ENCODE data around the gene HDGFL3. TPM values are rescaled to one million over a fixed set of nuclear protein-coding genes. Genes with fewer than 3 reads are reported as not detected.

The HDGFL3 gene
- total and polyA plus RNA-seq, 2 experiments from 2014 or later = 31.3 to 50.6 TPM

DNA sequence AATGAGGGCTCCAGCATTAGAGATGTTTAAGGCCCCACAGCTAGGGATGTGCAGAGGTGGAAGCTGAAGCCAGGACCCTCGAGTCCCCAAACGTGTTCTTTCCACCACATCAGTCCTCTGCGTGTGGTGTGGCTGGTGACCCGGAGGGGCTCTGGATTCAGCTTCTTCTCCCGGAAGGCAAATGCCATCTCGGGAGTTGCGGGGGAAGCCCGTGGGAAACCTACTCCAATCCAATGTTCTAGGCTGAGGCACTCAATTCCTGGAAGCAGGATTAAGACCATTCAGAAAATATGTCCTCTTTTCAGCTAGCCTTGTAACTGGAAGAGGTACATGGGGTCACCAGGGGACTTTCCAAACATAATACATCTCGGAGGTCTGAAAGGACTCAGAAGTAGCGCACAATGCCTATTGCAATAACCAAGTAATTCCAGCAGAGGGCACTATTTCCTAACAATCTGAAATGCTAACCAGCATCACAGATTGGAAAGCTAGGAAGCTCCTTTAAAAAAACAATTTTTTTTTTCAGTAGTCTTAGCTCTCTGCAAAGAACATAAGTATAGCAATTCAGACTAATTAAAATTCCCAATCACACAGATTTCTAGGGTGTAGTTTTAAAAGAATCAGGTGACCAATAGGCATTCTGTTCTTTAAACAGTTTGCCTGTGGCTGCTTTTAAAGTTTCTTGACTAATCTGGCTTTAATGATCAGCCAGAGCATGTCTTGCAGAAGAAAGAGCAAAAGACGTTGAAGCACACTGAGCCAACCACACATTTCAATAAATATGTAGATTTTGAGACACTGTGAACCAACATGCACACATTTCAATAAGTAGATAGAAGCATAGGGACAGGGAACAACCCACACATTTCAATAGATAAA, 40.8 kb upstream of the HDGFL3 start:
- Histone ChIP-seq H4K20me1 (ENCODE audit: insufficient read depth, poor library complexity, severe bottlenecking) (no peaks in the 10 kb centered on the region), H2AFZ (no peak overlapping the region), H3K4me3 (no peak overlapping the region), H3K9me2 (replicated peaks; ENCODE audit: insufficient read depth) (no peaks in the 10 kb centered on the region), H3K79me2 (no peaks in the 10 kb centered on the region), H3K4me2 (no peak overlapping the region), H3K27me3 (peaks cover 12% of the 10 kb centered on the region), H3K9me3 (ENCODE audit: low read depth) (no peaks in the 10 kb centered on the region), H3K4me1 (ENCODE audit: insufficient read depth) (no peaks in the 10 kb centered on the region), H3K27ac (no peak overlapping the region), H3K36me3 (replicated peaks; ENCODE audit: insufficient read depth, low read depth) (no peaks in the 10 kb centered on the region)
- WGBS (ENCODE audit: low lambda C conversion rate, missing lambda C conversion rate) = 32% methylated on average over 11 of the region's 11 CpGs
- TF ChIP-seq, protein P1, sequence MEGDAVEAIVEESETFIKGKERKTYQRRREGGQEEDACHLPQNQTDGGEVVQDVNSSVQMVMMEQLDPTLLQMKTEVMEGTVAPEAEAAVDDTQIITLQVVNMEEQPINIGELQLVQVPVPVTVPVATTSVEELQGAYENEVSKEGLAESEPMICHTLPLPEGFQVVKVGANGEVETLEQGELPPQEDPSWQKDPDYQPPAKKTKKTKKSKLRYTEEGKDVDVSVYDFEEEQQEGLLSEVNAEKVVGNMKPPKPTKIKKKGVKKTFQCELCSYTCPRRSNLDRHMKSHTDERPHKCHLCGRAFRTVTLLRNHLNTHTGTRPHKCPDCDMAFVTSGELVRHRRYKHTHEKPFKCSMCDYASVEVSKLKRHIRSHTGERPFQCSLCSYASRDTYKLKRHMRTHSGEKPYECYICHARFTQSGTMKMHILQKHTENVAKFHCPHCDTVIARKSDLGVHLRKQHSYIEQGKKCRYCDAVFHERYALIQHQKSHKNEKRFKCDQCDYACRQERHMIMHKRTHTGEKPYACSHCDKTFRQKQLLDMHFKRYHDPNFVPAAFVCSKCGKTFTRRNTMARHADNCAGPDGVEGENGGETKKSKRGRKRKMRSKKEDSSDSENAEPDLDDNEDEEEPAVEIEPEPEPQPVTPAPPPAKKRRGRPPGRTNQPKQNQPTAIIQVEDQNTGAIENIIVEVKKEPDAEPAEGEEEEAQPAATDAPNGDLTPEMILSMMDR (IDR thresholded peaks at IDR 0.05; ENCODE audit: poor library complexity) = peak; percentile 93
- no peak for TF ChIP-seq EZH2 (IDR thresholded peaks at IDR 0.05; ENCODE audit: borderline replicate concordance)
- DNase-seq (ENCODE audit: low spot score) = peak; percentile 80

DNA sequence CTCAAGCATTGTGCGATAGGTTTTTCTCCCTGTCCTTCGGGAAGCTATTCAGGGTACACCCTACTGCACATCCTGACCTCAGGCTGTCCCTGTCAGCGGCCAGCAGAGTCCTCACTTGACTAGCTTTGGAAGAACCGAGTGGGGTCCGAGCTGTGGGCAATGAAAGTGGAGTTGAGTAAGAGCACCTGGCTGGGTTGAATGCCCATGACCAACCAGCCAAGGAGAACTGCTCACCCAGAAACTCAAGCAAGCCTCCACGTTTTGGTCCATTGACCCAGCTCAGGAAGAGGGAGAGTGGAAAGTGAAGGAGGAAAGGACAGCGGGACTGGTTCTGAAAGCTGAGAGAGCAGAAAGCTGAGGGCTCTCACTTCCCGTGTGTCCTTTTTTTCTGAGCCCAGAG, 36.0 kb upstream of the HDGFL3 start:
- H2AFZ ChIP-seq = no peak overlapping the region

DNA sequence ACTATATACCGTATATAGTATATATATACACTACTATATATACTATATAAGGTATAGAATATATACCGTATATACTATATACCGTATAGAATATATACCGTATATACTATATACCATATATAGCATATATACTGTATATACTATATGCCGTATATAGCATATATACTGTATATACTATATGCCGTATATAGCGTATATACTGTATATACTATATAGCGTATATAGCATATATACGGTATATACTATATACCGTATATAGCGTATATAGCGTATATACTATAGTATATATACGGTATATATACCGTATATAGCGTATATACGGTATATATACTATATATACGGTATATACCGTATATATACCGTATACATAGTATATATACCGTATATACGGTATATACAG, 22.6 kb upstream of the HDGFL3 start:
- no peak for DNase-seq (ENCODE audit: low spot score)
- Histone ChIP-seq H3K4me3 (no peak overlapping the region), H3K79me2 (no peaks in the 10 kb centered on the region), H3K27ac (no peak overlapping the region), H3K27me3 (no peaks in the 10 kb centered on the region), H3K9me3 (ENCODE audit: low read depth) (no peaks in the 10 kb centered on the region), H3K9me2 (replicated peaks; ENCODE audit: insufficient read depth) (no peaks in the 10 kb centered on the region), H2AFZ (no peak overlapping the region), H3K36me3 (replicated peaks; ENCODE audit: insufficient read depth, low read depth) (no peaks in the 10 kb centered on the region), H4K20me1 (ENCODE audit: insufficient read depth, poor library complexity, severe bottlenecking) (no peaks in the 10 kb centered on the region), H3K4me2 (no peak overlapping the region), H3K4me1 (ENCODE audit: insufficient read depth) (no peaks in the 10 kb centered on the region)
- WGBS (ENCODE audit: low lambda C conversion rate, missing lambda C conversion rate) = 95% methylated on average over 21 of the region's 21 CpGs
- TF ChIP-seq, protein P1 (IDR thresholded peaks at IDR 0.05; ENCODE audit: poor library complexity) = no peak
- TF ChIP-seq EZH2 (IDR thresholded peaks at IDR 0.05; ENCODE audit: borderline replicate concordance) (no peak), EZH2phosphoT487 (IDR thresholded peaks at IDR 0.05; ENCODE audit: low read depth, severe bottlenecking, unreplicated experiment) (no peak)

More for the DNA sequence above, 36.0 kb upstream of the HDGFL3 start:
- no peaks in the 10 kb centered on the region for H3K79me2 ChIP-seq
- H3K4me3 ChIP-seq = no peak overlapping the region
- H3K36me3 ChIP-seq (replicated peaks; ENCODE audit: insufficient read depth, low read depth) = no peaks in the 10 kb centered on the region
- WGBS (ENCODE audit: low lambda C conversion rate, missing lambda C conversion rate) = 82% methylated on average over 8 of the region's 8 CpGs
- TF ChIP-seq EZH2 (IDR thresholded peaks at IDR 0.05; ENCODE audit: borderline replicate concordance) (no peak), EZH2phosphoT487 (IDR thresholded peaks at IDR 0.05; ENCODE audit: low read depth, severe bottlenecking, unreplicated experiment) (no peak)
- TF ChIP-seq, protein P1 (IDR thresholded peaks at IDR 0.05; ENCODE audit: poor library complexity) = no peak
- no peak overlapping the region for H3K27ac ChIP-seq
- no peaks in the 10 kb centered on the region for H3K4me1 ChIP-seq (ENCODE audit: insufficient read depth)
- H3K9me3 ChIP-seq (ENCODE audit: low read depth) = peaks cover 9% of the 10 kb centered on the region
- H3K27me3 ChIP-seq = peaks cover 12% of the 10 kb centered on the region
- H4K20me1 ChIP-seq (ENCODE audit: insufficient read depth, poor library complexity, severe bottlenecking) = no peaks in the 10 kb centered on the region
- DNase-seq (ENCODE audit: low spot score) = no peak
- no peaks in the 10 kb centered on the region for H3K9me2 ChIP-seq (replicated peaks; ENCODE audit: insufficient read depth)
- no peak overlapping the region for H3K4me2 ChIP-seq

Measured in hepatocyte (in vitro differentiated cells).